Measurements from ENCODE around the gene APOA1. TPM values are rescaled to one million over a fixed set of nuclear protein-coding genes. Genes with fewer than 3 reads are reported as not detected.
"Not testable (repeated sequence)": the region's sequence is repeated elsewhere in the genome, so short reads cannot be mapped to it uniquely, and the experiment has no call there.

The APOA1 gene
- polyA plus RNA-seq, 2 donors = 0.08 to 0.10 TPM

GRCh38 chr11:116808262-116809175 is 28.9 kb downstream of the APOA1 start:
- H3K4me1 ChIP-seq (ENCODE audit: control insufficient read depth in 2 of 2, insufficient read depth in 2 of 2, low read length in 1 of 2) = no peaks in the 10 kb centered on the region
- H3K27ac ChIP-seq (ENCODE audit: low read depth in 2 of 2, low read length in 1 of 2) = no peak overlapping the region
- H3K4me3 ChIP-seq (ENCODE audit: low read depth in 1 of 2, low read length in 2 of 2) = no peak overlapping the region
- no peaks in the 10 kb centered on the region for H3K36me3 ChIP-seq (ENCODE audit: control insufficient read depth in 2 of 2, insufficient read depth in 2 of 2, low read length in 1 of 2)
- 57 to 66% methylated on average over 14 of the region's 14 CpGs for WGBS, 2 donors
- no peaks in the 10 kb centered on the region for H3K27me3 ChIP-seq (ENCODE audit: control insufficient read depth in 1 of 2, insufficient read depth in 2 of 2, low read length in 2 of 2)
- no peaks in the 10 kb centered on the region for H3K9me3 ChIP-seq (ENCODE audit: control insufficient read depth in 2 of 2, insufficient read depth in 1 of 2, low read depth in 1 of 2, low read length in 1 of 2)

DNA sequence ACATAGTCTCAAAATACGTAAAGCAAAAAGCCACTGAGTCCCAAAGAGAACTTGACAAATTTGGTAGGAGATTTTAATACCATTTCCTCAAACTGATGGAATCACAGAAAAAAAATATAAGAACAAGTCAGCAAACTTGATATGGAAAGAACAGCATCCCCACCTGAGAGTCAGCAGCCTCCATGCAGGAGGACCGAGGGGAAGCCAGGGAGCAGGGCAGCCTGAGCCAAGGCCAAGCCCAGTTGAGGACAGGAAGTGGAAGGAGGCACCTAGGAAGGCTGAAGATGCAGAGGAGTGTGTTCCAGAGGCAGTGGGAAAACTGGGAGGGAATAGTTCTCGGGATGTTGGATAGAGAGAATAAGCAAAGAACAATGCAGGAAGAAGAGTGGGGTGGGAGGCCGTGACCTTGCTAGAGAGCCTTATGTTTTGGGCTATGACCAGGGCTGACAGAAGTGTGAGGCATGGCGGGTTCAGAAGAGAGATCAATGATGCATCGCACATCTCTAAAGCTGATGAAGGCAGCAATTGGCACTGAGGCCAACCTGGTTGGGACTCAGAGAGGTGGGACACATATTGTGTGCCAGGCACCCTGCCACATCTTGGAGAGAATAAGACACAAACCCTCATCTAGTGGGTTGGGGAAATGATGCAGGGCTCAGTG is 29.7 kb downstream of the APOA1 start:
- Histone ChIP-seq H3K4me3 (ENCODE audit: low read depth in 1 of 2, low read length in 2 of 2) (no peak overlapping the region), H3K27ac (ENCODE audit: low read depth in 2 of 2, low read length in 1 of 2) (no peak overlapping the region), H3K27me3 (ENCODE audit: control insufficient read depth in 1 of 2, insufficient read depth in 2 of 2, low read length in 2 of 2) (no peaks in the 10 kb centered on the region), H3K4me1 (ENCODE audit: control insufficient read depth in 2 of 2, insufficient read depth in 2 of 2, low read length in 1 of 2) (no peaks in the 10 kb centered on the region), H3K36me3 (ENCODE audit: control insufficient read depth in 2 of 2, insufficient read depth in 2 of 2, low read length in 1 of 2) (no peaks in the 10 kb centered on the region), H3K9me3 (ENCODE audit: control insufficient read depth in 2 of 2, insufficient read depth in 1 of 2, low read depth in 1 of 2, low read length in 1 of 2) (no peaks in the 10 kb centered on the region)
- WGBS, 2 donors = 83 to 86% methylated on average over 6 of the region's 6 CpGs

- H3K4me3 ChIP-seq (ENCODE audit: low read depth in 1 of 2, low read length in 2 of 2) = no peak overlapping the region
- H3K4me1 ChIP-seq (ENCODE audit: control insufficient read depth in 2 of 2, insufficient read depth in 2 of 2, low read length in 1 of 2) = no peaks in the 10 kb centered on the region
- no peaks in the 10 kb centered on the region for H3K36me3 ChIP-seq (ENCODE audit: control insufficient read depth in 2 of 2, insufficient read depth in 2 of 2, low read length in 1 of 2)
- H3K27me3 ChIP-seq (ENCODE audit: control insufficient read depth in 1 of 2, insufficient read depth in 2 of 2, low read length in 2 of 2) = no peaks in the 10 kb centered on the region
- no peak overlapping the region for H3K27ac ChIP-seq (ENCODE audit: low read depth in 2 of 2, low read length in 1 of 2)
- no peaks in the 10 kb centered on the region for H3K9me3 ChIP-seq (ENCODE audit: control insufficient read depth in 2 of 2, insufficient read depth in 1 of 2, low read depth in 1 of 2, low read length in 1 of 2)
- 59 to 64% methylated on average over 3 of the region's 3 CpGs for WGBS, 2 donors
These were observed 33.4 kb downstream of the APOA1 start for GRCh38 chr11:116804001-116804400.

- not testable (repeated sequence) for H3K4me1 ChIP-seq (ENCODE audit: control insufficient read depth in 2 of 2, insufficient read depth in 2 of 2, low read length in 1 of 2); H3K27me3 ChIP-seq (ENCODE audit: control insufficient read depth in 1 of 2, insufficient read depth in 2 of 2, low read length in 2 of 2); H3K36me3 ChIP-seq (ENCODE audit: control insufficient read depth in 2 of 2, insufficient read depth in 2 of 2, low read length in 1 of 2); H3K4me3 ChIP-seq (ENCODE audit: low read depth in 1 of 2, low read length in 2 of 2); H3K9me3 ChIP-seq (ENCODE audit: control insufficient read depth in 2 of 2, insufficient read depth in 1 of 2, low read depth in 1 of 2, low read length in 1 of 2); H3K27ac ChIP-seq (ENCODE audit: low read depth in 2 of 2, low read length in 1 of 2)
These were observed 35.8 kb downstream of the APOA1 start for GRCh38 chr11:116801662-116802061.

DNA sequence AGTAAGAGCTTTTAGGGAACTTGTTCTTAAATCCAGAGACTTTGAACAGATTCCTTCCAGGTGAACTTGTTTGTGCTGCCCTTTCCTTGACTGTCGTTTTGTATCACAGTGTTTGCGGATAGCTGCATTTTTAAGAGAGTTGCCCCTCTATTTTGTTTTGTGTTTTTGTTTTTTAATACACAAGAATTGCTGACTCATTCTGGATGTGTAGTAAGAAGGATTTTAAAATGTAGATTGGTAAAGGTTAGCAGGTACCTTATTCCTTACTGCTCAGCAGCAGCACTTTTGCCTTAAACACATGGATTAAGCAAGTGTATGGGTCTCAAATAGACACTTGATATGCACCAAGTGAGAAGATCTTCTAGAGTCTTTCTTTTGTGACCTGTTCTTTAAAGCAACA is 36.8 kb downstream of the APOA1 start:
- WGBS, 2 donors = 89 to 90% methylated on average over 2 of the region's 2 CpGs
- Histone ChIP-seq H3K4me3 (ENCODE audit: low read depth in 1 of 2, low read length in 2 of 2) (no peak overlapping the region), H3K27me3 (ENCODE audit: control insufficient read depth in 1 of 2, insufficient read depth in 2 of 2, low read length in 2 of 2) (no peaks in the 10 kb centered on the region), H3K9me3 (ENCODE audit: control insufficient read depth in 2 of 2, insufficient read depth in 1 of 2, low read depth in 1 of 2, low read length in 1 of 2) (no peaks in the 10 kb centered on the region), H3K4me1 (ENCODE audit: control insufficient read depth in 2 of 2, insufficient read depth in 2 of 2, low read length in 1 of 2) (no peaks in the 10 kb centered on the region), H3K27ac (ENCODE audit: low read depth in 2 of 2, low read length in 1 of 2) (no peak overlapping the region), H3K36me3 (ENCODE audit: control insufficient read depth in 2 of 2, insufficient read depth in 2 of 2, low read length in 1 of 2) (no peaks in the 10 kb centered on the region)

- WGBS, 2 donors = 77 to 78% methylated on average over 5 of the region's 5 CpGs
- Histone ChIP-seq H3K4me3 (ENCODE audit: low read depth in 1 of 2, low read length in 2 of 2) (no peak overlapping the region), H3K36me3 (ENCODE audit: control insufficient read depth in 2 of 2, insufficient read depth in 2 of 2, low read length in 1 of 2) (no peaks in the 10 kb centered on the region), H3K27me3 (ENCODE audit: control insufficient read depth in 1 of 2, insufficient read depth in 2 of 2, low read length in 2 of 2) (no peaks in the 10 kb centered on the region), H3K9me3 (ENCODE audit: control insufficient read depth in 2 of 2, insufficient read depth in 1 of 2, low read depth in 1 of 2, low read length in 1 of 2) (no peaks in the 10 kb centered on the region), H3K27ac (ENCODE audit: low read depth in 2 of 2, low read length in 1 of 2) (no peak overlapping the region), H3K4me1 (ENCODE audit: control insufficient read depth in 2 of 2, insufficient read depth in 2 of 2, low read length in 1 of 2) (no peaks in the 10 kb centered on the region)
These were observed 39.1 kb downstream of the APOA1 start for GRCh38 chr11:116798368-116798767.

GRCh38 chr11:116797816-116798215 is 39.6 kb downstream of the APOA1 start:
- Histone ChIP-seq H3K36me3 (ENCODE audit: control insufficient read depth in 2 of 2, insufficient read depth in 2 of 2, low read length in 1 of 2) (no peaks in the 10 kb centered on the region), H3K27me3 (ENCODE audit: control insufficient read depth in 1 of 2, insufficient read depth in 2 of 2, low read length in 2 of 2) (no peaks in the 10 kb centered on the region), H3K4me1 (ENCODE audit: control insufficient read depth in 2 of 2, insufficient read depth in 2 of 2, low read length in 1 of 2) (no peaks in the 10 kb centered on the region), H3K9me3 (ENCODE audit: control insufficient read depth in 2 of 2, insufficient read depth in 1 of 2, low read depth in 1 of 2, low read length in 1 of 2) (no peaks in the 10 kb centered on the region), H3K4me3 (ENCODE audit: low read depth in 1 of 2, low read length in 2 of 2) (no peak overlapping the region), H3K27ac (ENCODE audit: low read depth in 2 of 2, low read length in 1 of 2) (no peak overlapping the region)
- 74 to 90% methylated on average over 5 of the region's 5 CpGs for WGBS, 2 donors

GRCh38 chr11:116796548-116796947 is 40.9 kb downstream of the APOA1 start:
- 79 to 93% methylated on average over 1 of the region's 1 CpG for WGBS, 2 donors
- H3K9me3 ChIP-seq (ENCODE audit: control insufficient read depth in 2 of 2, insufficient read depth in 1 of 2, low read depth in 1 of 2, low read length in 1 of 2) = no peaks in the 10 kb centered on the region
- peaks cover 0 to 3% of the 10 kb centered on the region in 2 donors for H3K4me1 ChIP-seq (ENCODE audit: control insufficient read depth in 2 of 2, insufficient read depth in 2 of 2, low read length in 1 of 2)
- H3K27me3 ChIP-seq (ENCODE audit: control insufficient read depth in 1 of 2, insufficient read depth in 2 of 2, low read length in 2 of 2) = no peaks in the 10 kb centered on the region
- no peaks in the 10 kb centered on the region for H3K36me3 ChIP-seq (ENCODE audit: control insufficient read depth in 2 of 2, insufficient read depth in 2 of 2, low read length in 1 of 2)
- no peak overlapping the region for H3K4me3 ChIP-seq (ENCODE audit: low read depth in 1 of 2, low read length in 2 of 2)
- no peak overlapping the region for H3K27ac ChIP-seq (ENCODE audit: low read depth in 2 of 2, low read length in 1 of 2)

DNA sequence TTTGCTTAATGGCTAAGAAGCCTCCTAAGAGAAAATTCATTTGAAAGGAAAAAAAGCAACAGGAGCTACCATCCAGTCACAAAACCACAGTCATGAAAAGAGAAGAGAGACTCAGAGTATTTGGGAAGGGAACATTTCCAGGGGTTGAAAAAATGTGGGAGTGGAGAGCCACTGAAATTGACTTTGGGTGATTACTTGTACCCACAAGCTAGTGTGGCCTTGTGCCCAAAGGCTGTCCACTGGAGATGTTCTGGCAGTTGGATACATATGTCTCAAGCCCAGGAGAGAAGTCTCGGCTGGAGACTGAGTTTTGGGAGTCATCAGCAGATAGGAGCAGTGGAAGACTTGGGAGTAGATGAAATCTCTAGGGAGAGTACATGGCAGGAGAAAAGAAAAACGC is 42.6 kb downstream of the APOA1 start:
- peaks cover 0 to 7% of the 10 kb centered on the region in 2 donors for H3K4me1 ChIP-seq (ENCODE audit: control insufficient read depth in 2 of 2, insufficient read depth in 2 of 2, low read length in 1 of 2)
- H3K27me3 ChIP-seq (ENCODE audit: control insufficient read depth in 1 of 2, insufficient read depth in 2 of 2, low read length in 2 of 2) = no peaks in the 10 kb centered on the region
- no peak overlapping the region for H3K4me3 ChIP-seq (ENCODE audit: low read depth in 1 of 2, low read length in 2 of 2)
- no peak overlapping the region for H3K27ac ChIP-seq (ENCODE audit: low read depth in 2 of 2, low read length in 1 of 2)
- 83 to 89% methylated on average over 2 of the region's 2 CpGs for WGBS, 2 donors
- H3K36me3 ChIP-seq (ENCODE audit: control insufficient read depth in 2 of 2, insufficient read depth in 2 of 2, low read length in 1 of 2) = no peaks in the 10 kb centered on the region
- no peaks in the 10 kb centered on the region for H3K9me3 ChIP-seq (ENCODE audit: control insufficient read depth in 2 of 2, insufficient read depth in 1 of 2, low read depth in 1 of 2, low read length in 1 of 2)

DNA sequence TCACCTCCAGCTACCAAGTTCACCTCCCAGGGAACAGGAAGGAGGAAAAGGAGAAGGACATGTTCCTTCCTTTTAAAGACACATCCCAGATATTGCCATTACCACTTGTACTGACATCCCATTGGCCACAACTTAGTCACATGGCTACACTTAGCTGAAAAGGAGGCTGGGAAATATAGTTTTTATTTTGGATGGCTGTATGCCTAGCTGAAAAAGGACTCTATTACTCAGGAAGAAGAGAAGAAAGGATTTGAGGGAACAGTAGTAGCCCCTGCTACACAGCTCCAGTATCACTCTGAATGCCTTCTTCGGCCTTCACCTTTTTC is 43.7 kb downstream of the APOA1 start:
- Histone ChIP-seq H3K4me3 (ENCODE audit: low read depth in 1 of 2, low read length in 2 of 2) (no peak overlapping the region), H3K27ac (ENCODE audit: low read depth in 2 of 2, low read length in 1 of 2) (no peak overlapping the region), H3K9me3 (ENCODE audit: control insufficient read depth in 2 of 2, insufficient read depth in 1 of 2, low read depth in 1 of 2, low read length in 1 of 2) (no peaks in the 10 kb centered on the region), H3K27me3 (ENCODE audit: control insufficient read depth in 1 of 2, insufficient read depth in 2 of 2, low read length in 2 of 2) (no peaks in the 10 kb centered on the region), H3K4me1 (ENCODE audit: control insufficient read depth in 2 of 2, insufficient read depth in 2 of 2, low read length in 1 of 2) (peaks cover 1 to 7% of the 10 kb centered on the region in 2 donors), H3K36me3 (ENCODE audit: control insufficient read depth in 2 of 2, insufficient read depth in 2 of 2, low read length in 1 of 2) (no peaks in the 10 kb centered on the region)
- 100% methylated on average over 1 of the region's 1 CpG for WGBS, 2 donors
